NCI-H748 (cell line): Measurements from ENCODE around the gene TMEM87B.
A peak's percentile ranks its signal among the peaks of the same experiment; 100 is the strongest.
"Not testable (repeated sequence)": the region's sequence is repeated elsewhere in the genome, so short reads cannot be mapped to it uniquely, and the experiment has no call there.

Experiments used
- DNase-seq: peaks from one replicate; lab custom pipeline; 2025; ENCODE audit not compliant: unreplicated experiment; lab: John Stamatoyannopoulos, UW

TMEM87B gene

GRCh38 chr2:112113354-112113753 is 58.3 kb downstream of the TMEM87B start:
- DNase-seq: not testable (repeated sequence)

- DNase-seq: no peak
Observed at GRCh38 chr2:112118148-112118547, 63.1 kb downstream of the TMEM87B start.

- DNase-seq: peak; percentile 17
Observed at GRCh38 chr2:112121682-112122254, 66.7 kb downstream of the TMEM87B start.

GRCh38 chr2:112129060-112129459 is 74.0 kb downstream of the TMEM87B start:
- no peak for DNase-seq

GRCh38 chr2:112133344-112133743 is 78.3 kb downstream of the TMEM87B start:
- DNase-seq: no peak

- no peak for DNase-seq
Observed at GRCh38 chr2:112134120-112134519, 79.1 kb downstream of the TMEM87B start.

GRCh38 chr2:112136096-112136495 is 81.0 kb downstream of the TMEM87B start:
- no peak for DNase-seq

GRCh38 chr2:112137516-112138158 is 82.6 kb downstream of the TMEM87B start:
- DNase-seq: peak; percentile 24

- peak; percentile 51 for DNase-seq
Observed at GRCh38 chr2:112138159-112139032, 83.3 kb downstream of the TMEM87B start, which contains the start of gene FBLN7. Gene FBLN7, plus strand, starts transcription at chr2:112138385. Its CDS starts 271 bp downstream, at chr2:112138656.

- DNase-seq: not testable (repeated sequence)
Observed at GRCh38 chr2:112139033-112139614, 84.1 kb downstream of the TMEM87B start.

GRCh38 chr2:112139661-112140204 is 84.7 kb downstream of the TMEM87B start:
- not testable (repeated sequence) for DNase-seq

GRCh38 chr2:112140205-112140802 is 85.2 kb downstream of the TMEM87B start:
- no peak for DNase-seq

- no peak for DNase-seq
Observed at GRCh38 chr2:112140899-112141625, 86.0 kb downstream of the TMEM87B start.

GRCh38 chr2:112141626-112142007 is 86.5 kb downstream of the TMEM87B start:
- peak; percentile 70 for DNase-seq

GRCh38 chr2:112142525-112143078 is 87.5 kb downstream of the TMEM87B start:
- DNase-seq: no peak

- no peak for DNase-seq
Observed at GRCh38 chr2:112143150-112143549, 88.1 kb downstream of the TMEM87B start.

GRCh38 chr2:112144966-112145365 is 89.9 kb downstream of the TMEM87B start:
- no peak for DNase-seq

- no peak for DNase-seq
Observed at GRCh38 chr2:112147382-112148168, 92.5 kb downstream of the TMEM87B start.

GRCh38 chr2:112148477-112148876 is 93.4 kb downstream of the TMEM87B start:
- no peak for DNase-seq
